ENCODE results near the gene PRR33. TPM values are rescaled to one million over a fixed set of nuclear protein-coding genes. Genes with fewer than 3 reads are reported as not detected.

Gene PRR33
- total RNA-seq, 1 experiment from 2014 or later, result not detected

DNA sequence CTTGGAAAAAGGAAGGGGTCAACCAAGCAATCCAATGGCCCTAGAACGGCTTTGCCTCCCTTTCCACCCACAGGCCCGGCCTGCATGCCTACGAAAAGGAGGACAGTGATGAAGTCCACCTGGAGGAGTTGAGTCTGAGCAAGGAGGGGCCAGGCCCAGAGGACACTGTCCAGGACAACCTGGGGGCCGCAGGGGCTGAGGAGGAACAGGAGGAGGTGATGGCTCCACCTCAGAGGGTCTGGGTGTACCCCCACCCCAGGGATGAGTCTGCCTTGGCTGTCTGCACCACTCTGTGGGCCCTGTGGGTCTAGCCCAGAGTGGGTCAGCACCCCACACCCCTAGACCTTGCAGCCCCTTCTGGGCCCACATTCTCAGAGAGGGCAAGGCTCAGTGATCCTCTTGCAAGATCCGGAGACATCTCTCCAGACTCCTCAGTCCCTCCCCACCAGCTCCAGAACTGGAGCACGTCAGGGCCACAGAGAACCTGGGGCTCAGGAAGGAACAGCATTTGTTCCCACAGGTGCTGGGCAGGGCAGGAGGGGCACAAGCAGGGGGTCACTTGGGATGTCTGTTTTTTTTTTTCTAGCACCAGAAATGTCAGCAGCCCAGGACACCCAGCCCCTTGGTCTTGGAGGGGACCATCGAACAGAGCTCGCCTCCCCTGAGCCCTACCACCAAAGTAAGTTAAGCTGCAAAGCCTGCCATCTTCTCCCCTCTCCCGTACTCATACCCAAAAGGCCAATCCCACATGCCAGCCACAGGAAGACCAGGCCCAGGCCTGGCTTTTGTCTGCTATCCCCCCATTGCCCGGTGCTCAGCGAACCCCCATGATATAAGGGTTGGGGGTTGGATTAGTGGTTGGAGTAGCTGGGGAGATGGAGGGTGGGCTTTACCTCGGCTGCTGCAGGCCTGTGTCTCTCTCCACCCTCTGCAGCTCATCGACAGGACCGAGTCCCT, 8.1 kb downstream of the PRR33 start:
- Histone ChIP-seq H3K36me3 (ENCODE audit: control insufficient read depth, insufficient read depth, low read length) (no peaks in the 10 kb centered on the region), H3K4me3 (ENCODE audit: low read depth in 2 of 2, low read length in 2 of 2) (no peak overlapping the region), H3K4me1 (ENCODE audit: control insufficient read depth, insufficient read depth, low read length) (peaks cover 2% of the 10 kb centered on the region; the same call in 1 of the 2 replicates), H3K9me3 (ENCODE audit: control insufficient read depth, insufficient read depth, low read depth, low read length) (no peaks in the 10 kb centered on the region), H3K27ac (ENCODE audit: low read length) (no peak overlapping the region), H3K27me3 (ENCODE audit: control insufficient read depth, insufficient read depth, low read length) (no peaks in the 10 kb centered on the region)
- in situ Hi-C loops (cut with HindIII; ENCODE audit: low pct_unique_long_range_greater_than_20kb, low sequenced_read_pairs) (no loop called here), intact Hi-C loops (cut with micrococcal nuclease; ENCODE audit: unreplicated experiment) (loop anchor here (2.0 kb wide), 1 partner anchor 267 kb away; no protein-coding TSS in a partner anchor)
- DNase-seq (ENCODE audit: low read depth, low spot score), result no peak
- ChIA-PET POLR2A (no interaction called here), CTCF (interaction anchor here (0.6 to 2.7 kb wide), 10 partner anchors 18 to 267 kb away, joined by 3 to 26 read pairs (median 4); no protein-coding TSS in a partner anchor)
- TF ChIP-seq TCF7L2 (IDR thresholded peaks at IDR 0.05; ENCODE audit: low read depth, low read length) (no peak), SIN3A (IDR thresholded peaks at IDR 0.05; ENCODE audit: borderline replicate concordance, insufficient read depth, low read depth, low read length) (no peak), POLR2AphosphoS5 (IDR thresholded peaks at IDR 0.05; ENCODE audit: low read depth, low read length) (no peak)
- TF ChIP-seq, protein P1, sequence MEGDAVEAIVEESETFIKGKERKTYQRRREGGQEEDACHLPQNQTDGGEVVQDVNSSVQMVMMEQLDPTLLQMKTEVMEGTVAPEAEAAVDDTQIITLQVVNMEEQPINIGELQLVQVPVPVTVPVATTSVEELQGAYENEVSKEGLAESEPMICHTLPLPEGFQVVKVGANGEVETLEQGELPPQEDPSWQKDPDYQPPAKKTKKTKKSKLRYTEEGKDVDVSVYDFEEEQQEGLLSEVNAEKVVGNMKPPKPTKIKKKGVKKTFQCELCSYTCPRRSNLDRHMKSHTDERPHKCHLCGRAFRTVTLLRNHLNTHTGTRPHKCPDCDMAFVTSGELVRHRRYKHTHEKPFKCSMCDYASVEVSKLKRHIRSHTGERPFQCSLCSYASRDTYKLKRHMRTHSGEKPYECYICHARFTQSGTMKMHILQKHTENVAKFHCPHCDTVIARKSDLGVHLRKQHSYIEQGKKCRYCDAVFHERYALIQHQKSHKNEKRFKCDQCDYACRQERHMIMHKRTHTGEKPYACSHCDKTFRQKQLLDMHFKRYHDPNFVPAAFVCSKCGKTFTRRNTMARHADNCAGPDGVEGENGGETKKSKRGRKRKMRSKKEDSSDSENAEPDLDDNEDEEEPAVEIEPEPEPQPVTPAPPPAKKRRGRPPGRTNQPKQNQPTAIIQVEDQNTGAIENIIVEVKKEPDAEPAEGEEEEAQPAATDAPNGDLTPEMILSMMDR (IDR thresholded peaks at IDR 0.05), result no peak
- TF ChIP-seq, protein P2, sequence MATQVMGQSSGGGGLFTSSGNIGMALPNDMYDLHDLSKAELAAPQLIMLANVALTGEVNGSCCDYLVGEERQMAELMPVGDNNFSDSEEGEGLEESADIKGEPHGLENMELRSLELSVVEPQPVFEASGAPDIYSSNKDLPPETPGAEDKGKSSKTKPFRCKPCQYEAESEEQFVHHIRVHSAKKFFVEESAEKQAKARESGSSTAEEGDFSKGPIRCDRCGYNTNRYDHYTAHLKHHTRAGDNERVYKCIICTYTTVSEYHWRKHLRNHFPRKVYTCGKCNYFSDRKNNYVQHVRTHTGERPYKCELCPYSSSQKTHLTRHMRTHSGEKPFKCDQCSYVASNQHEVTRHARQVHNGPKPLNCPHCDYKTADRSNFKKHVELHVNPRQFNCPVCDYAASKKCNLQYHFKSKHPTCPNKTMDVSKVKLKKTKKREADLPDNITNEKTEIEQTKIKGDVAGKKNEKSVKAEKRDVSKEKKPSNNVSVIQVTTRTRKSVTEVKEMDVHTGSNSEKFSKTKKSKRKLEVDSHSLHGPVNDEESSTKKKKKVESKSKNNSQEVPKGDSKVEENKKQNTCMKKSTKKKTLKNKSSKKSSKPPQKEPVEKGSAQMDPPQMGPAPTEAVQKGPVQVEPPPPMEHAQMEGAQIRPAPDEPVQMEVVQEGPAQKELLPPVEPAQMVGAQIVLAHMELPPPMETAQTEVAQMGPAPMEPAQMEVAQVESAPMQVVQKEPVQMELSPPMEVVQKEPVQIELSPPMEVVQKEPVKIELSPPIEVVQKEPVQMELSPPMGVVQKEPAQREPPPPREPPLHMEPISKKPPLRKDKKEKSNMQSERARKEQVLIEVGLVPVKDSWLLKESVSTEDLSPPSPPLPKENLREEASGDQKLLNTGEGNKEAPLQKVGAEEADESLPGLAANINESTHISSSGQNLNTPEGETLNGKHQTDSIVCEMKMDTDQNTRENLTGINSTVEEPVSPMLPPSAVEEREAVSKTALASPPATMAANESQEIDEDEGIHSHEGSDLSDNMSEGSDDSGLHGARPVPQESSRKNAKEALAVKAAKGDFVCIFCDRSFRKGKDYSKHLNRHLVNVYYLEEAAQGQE (IDR thresholded peaks at IDR 0.05; ENCODE audit: insufficient read depth in 1 of 2, low read depth in 2 of 2, low read length in 1 of 2), result no peak
- no TSS peak for BruUV-seq (replicated peaks)
- ATAC-seq, result no peak

DNA sequence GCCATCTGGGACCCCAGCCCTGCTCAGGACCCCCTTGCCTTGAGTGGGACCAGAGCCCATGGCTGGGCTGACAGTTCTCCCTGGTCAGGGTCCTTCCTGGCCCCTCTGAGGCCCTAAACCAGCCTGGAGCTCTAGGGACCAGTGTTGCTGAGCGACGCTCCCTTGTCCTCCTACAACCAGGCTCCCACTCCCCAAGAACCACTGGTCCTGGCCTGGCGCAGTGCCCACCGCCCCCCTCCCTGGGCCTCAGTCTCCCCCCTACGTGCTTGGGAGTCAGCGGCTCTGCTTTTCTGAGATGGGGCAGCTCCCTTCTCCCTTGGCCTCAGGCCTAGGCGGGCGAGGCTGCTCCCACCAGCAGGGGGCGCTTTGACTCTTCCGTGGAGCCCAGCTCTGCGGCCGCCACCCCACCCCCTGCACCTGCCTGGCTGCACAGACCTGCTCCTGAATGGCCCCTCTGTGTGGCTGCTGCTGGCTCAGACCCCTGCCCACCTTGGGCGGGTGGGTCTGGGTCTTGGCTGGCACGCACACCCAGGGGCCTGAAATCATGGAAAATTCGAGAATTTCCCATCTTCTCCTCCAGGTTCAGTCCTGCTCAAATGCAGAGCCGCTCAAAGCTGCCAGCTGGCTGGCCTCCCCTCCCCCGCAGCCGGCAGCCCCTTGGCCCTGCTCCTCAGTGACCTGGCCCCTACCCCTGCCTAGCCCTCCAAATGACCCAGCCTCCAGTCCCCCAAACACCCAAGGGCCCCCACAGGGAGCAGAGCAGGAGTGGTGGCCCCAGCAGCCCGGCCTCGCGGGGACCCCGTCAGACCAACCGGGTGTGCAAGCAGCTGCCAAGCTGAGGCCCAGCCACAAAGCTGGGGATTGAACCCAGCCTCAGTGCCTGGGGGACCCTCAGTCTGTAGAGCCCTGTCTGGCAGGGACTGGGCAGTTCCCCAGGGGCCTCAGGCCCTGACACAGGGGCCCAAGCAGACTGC, 9.1 kb downstream of the PRR33 start:
- Histone ChIP-seq H3K4me3 (ENCODE audit: low read depth in 2 of 2, low read length in 2 of 2) (no peak overlapping the region), H3K36me3 (ENCODE audit: control insufficient read depth, insufficient read depth, low read length) (no peaks in the 10 kb centered on the region), H3K27me3 (ENCODE audit: control insufficient read depth, insufficient read depth, low read length) (no peaks in the 10 kb centered on the region), H3K9me3 (ENCODE audit: control insufficient read depth, insufficient read depth, low read depth, low read length) (no peaks in the 10 kb centered on the region), H3K27ac (ENCODE audit: low read length) (no peak overlapping the region), H3K4me1 (ENCODE audit: control insufficient read depth, insufficient read depth, low read length) (peaks cover 2% of the 10 kb centered on the region; the same call in 1 of the 2 replicates)
- ChIA-PET POLR2A (interaction anchor here (0.6 kb wide), 1 partner anchor 65 kb away, joined by 5 read pairs; no protein-coding TSS in a partner anchor), CTCF (interaction anchor here (0.6 to 2.7 kb wide), 38 partner anchors 8 to 301 kb away, joined by 3 to 26 read pairs (median 4); partner anchors contain the start of genes SYT8 and TNNT3)
- DNase-seq (ENCODE audit: low read depth, low spot score) (peak; percentile 22), ATAC-seq (peak; percentile 93)
- no TSS peak for BruUV-seq (replicated peaks)
- in situ Hi-C loops (cut with HindIII; ENCODE audit: low pct_unique_long_range_greater_than_20kb, low sequenced_read_pairs) (no loop called here), intact Hi-C loops (cut with micrococcal nuclease; ENCODE audit: unreplicated experiment) (loop anchor here (2.0 kb wide), 1 partner anchor 268 kb away; no protein-coding TSS in a partner anchor)
- TF ChIP-seq SIN3A (IDR thresholded peaks at IDR 0.05; ENCODE audit: borderline replicate concordance, insufficient read depth, low read depth, low read length) (no peak), TCF7L2 (IDR thresholded peaks at IDR 0.05; ENCODE audit: low read depth, low read length) (no peak), POLR2AphosphoS5 (IDR thresholded peaks at IDR 0.05; ENCODE audit: low read depth, low read length) (no peak)
- TF ChIP-seq, protein P2 (IDR thresholded peaks at IDR 0.05; ENCODE audit: insufficient read depth in 1 of 2, low read depth in 2 of 2, low read length in 1 of 2), result 0 out of 4 replicates have a peak, but pooled peaks of 1 of the 2 experiments have one; percentile 54
- TF ChIP-seq, protein P1 (IDR thresholded peaks at IDR 0.05), result peak; percentile 100

Measured in Panc1 (cell line).